Endothelial cell (in vitro differentiated cells): Measurements from ENCODE around the gene CFAP77. TPM values are rescaled to one million over a fixed set of nuclear protein-coding genes. Genes with fewer than 3 reads are reported as not detected.

Experiments used
- DNase-seq: peaks from one replicate; pipeline ENCODE4 v3.0.0; 2021; ENCODE audit warnings: low spot score
- H3K27ac Mint-ChIP-seq: one replicate; pipeline ENCODE4 v1.8.0; 2021; ENCODE audit warnings: mixed read lengths, inconsistent platforms; ENCODE audit not compliant: unreplicated experiment
- H3K27me3 Mint-ChIP-seq: one replicate; pipeline ENCODE4 v1.8.0; 2021; ENCODE audit warnings: mild to moderate bottlenecking, moderate library complexity, mixed read lengths, inconsistent platforms; ENCODE audit not compliant: unreplicated experiment
- H3K36me3 Mint-ChIP-seq: one replicate; pipeline ENCODE4 v1.8.0; 2021; ENCODE audit warnings: mild to moderate bottlenecking, low read depth, mixed read lengths, inconsistent platforms; ENCODE audit not compliant: unreplicated experiment
- H3K4me1 Mint-ChIP-seq: one replicate; pipeline ENCODE4 v1.8.0; 2021; ENCODE audit warnings: mild to moderate bottlenecking, mixed read lengths, inconsistent platforms; ENCODE audit not compliant: unreplicated experiment
- H3K4me3 Mint-ChIP-seq: one replicate; pipeline ENCODE4 v1.8.0; 2021; ENCODE audit warnings: mild to moderate bottlenecking, mixed read lengths, inconsistent platforms; ENCODE audit not compliant: unreplicated experiment
- H3K9me3 Mint-ChIP-seq: one replicate; pipeline ENCODE4 v1.8.0; 2021; ENCODE audit warnings: mixed read lengths, inconsistent platforms; ENCODE audit not compliant: unreplicated experiment
- total RNA-seq: library from RNA; stranded (reverse); fragmentation: NEBNext Ultra II Directional; extraction: Animal tissue kit (Norgen Biotek cat#: 25700); gene quantifications from one replicate; pipeline ENCODE4 v1.2.1, GENCODE V29; 2021; ENCODE audit not compliant: unreplicated experiment
- TF ChIP-seq, protein P1 (sequence below): fragments of 200-600 bp; sonication (generic); IDR thresholded peaks from one replicate; pipeline ENCODE4 v1.5.0; 2021; ENCODE audit warnings: antibody characterized with exemption; ENCODE audit not compliant: unreplicated experiment

Gene CFAP77
- total RNA-seq, 1 donor from 2014 or later, result 3.7 TPM

DNA sequence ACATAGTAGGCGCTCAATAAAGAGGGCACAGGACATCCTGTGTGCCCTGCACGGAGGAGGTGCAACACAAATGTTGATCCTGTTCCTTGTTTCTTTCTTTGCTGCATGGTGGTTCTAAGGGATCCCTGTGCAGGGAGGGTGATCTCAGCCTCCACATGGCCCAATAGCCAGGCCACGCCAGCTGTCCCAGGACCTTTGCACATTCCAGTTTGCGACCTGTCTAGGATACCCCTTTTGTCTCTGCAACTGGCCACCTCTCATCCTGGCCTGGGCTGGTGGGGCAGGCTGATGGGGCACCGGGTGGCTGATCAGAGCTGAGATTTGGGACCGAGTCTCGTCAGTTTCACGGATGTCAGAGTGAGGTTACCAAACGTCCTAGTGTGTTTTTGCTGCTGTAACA lies 79.5 kb downstream of the CFAP77 start:
- H3K27me3 Mint-ChIP-seq, result peaks cover 2% of the 10 kb centered on the region
- no peak overlapping the region for H3K27ac Mint-ChIP-seq
- TF ChIP-seq, protein P1, sequence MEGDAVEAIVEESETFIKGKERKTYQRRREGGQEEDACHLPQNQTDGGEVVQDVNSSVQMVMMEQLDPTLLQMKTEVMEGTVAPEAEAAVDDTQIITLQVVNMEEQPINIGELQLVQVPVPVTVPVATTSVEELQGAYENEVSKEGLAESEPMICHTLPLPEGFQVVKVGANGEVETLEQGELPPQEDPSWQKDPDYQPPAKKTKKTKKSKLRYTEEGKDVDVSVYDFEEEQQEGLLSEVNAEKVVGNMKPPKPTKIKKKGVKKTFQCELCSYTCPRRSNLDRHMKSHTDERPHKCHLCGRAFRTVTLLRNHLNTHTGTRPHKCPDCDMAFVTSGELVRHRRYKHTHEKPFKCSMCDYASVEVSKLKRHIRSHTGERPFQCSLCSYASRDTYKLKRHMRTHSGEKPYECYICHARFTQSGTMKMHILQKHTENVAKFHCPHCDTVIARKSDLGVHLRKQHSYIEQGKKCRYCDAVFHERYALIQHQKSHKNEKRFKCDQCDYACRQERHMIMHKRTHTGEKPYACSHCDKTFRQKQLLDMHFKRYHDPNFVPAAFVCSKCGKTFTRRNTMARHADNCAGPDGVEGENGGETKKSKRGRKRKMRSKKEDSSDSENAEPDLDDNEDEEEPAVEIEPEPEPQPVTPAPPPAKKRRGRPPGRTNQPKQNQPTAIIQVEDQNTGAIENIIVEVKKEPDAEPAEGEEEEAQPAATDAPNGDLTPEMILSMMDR, result no peak
- peaks cover 18% of the 10 kb centered on the region for H3K36me3 Mint-ChIP-seq
- peaks cover 15% of the 10 kb centered on the region for H3K9me3 Mint-ChIP-seq
- no peak for DNase-seq
- no peaks in the 10 kb centered on the region for H3K4me1 Mint-ChIP-seq
- no peak overlapping the region for H3K4me3 Mint-ChIP-seq

DNA sequence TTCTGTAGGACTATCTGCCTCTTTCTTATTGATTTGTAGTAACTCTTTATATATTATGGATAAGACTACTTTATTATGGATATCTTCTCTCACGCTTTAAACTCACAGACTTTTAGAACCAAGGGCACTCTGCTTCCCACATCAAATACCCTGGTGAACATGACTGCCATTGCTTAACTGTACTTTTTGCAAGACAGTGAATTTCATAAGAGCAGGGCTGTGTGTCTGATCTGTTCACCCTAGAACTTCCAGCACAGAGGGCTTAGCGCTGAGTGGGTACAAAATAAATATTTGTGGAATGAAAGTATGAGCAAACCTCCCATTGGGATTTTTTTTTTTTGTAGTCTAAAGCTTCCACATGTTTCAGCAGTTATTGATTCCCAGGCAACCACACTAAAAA lies 84.8 kb downstream of the CFAP77 start:
- H3K27ac Mint-ChIP-seq, result no peak overlapping the region
- peak overlapping the region; percentile 47 for H3K4me3 Mint-ChIP-seq
- TF ChIP-seq, protein P1, result no peak
- DNase-seq, result no peak
- peaks cover 15% of the 10 kb centered on the region for H3K36me3 Mint-ChIP-seq
- H3K4me1 Mint-ChIP-seq, result no peaks in the 10 kb centered on the region
- H3K9me3 Mint-ChIP-seq, result peaks cover 15% of the 10 kb centered on the region
- peaks cover 2% of the 10 kb centered on the region for H3K27me3 Mint-ChIP-seq

DNA sequence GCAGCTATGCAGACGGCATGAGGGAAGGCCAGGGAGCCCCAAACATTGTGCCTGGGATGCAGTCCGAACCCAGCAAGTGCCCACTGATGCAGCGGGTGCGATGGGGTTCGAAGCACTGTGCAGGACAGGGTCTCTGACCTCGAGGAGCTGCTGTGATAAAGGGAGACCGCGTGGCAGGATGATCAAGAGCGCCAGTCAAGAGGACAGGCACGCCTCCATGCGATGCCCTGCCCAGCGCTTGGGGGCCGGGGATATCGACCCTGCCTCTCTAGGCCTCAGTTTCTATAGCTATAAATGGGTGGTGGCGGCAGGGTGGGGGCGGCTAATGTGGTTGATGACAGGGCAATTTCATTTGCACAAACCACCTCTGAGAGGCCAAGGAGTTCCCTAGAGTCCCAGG lies 87.7 kb downstream of the CFAP77 start:
- Mint-ChIP-seq H3K27me3 (peaks cover 2% of the 10 kb centered on the region), H3K4me3 (no peak overlapping the region), H3K4me1 (no peaks in the 10 kb centered on the region), H3K9me3 (peaks cover 13% of the 10 kb centered on the region), H3K27ac (no peak overlapping the region), H3K36me3 (peaks cover 13% of the 10 kb centered on the region)
- TF ChIP-seq, protein P1, result no peak
- no peak for DNase-seq

DNA sequence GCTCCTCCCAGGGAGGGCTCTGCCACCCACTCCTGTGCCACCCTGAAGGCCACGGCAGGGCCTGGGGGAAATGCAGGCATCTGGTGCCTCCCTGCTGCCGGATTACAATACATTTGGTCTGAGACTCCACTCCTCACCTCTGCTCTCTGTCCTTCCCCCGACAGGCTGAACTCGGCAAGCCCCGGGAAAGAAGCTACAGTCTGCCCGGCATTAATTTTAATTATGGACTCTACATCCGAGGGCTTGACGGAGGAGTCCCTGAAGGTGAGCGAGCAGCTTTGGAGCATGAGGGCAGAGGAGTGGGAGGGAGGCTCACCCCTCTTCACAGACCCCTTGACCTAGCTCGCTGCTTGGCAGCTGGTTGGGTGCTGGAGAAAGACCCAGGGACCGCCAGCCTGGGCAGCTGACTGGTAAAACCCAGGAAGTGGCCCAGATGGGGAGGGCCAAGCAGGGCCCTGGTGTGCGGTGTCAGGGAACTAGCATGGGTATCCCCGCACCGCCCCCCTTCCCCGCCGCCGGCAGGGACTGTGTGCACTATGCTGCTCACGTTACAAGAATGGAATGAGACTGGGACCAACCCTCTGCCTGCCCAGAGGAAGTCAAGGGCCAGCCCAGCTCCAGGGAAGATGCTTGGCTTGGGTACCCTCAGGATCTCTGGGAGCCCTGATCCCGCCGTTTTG lies 88.7 kb downstream of the CFAP77 start:
- Mint-ChIP-seq H3K4me3 (no peak overlapping the region), H3K27ac (no peak overlapping the region), H3K4me1 (no peaks in the 10 kb centered on the region), H3K27me3 (peaks cover under 1% of the 10 kb centered on the region), H3K36me3 (peaks cover 5% of the 10 kb centered on the region), H3K9me3 (peaks cover 5% of the 10 kb centered on the region)
- TF ChIP-seq, protein P1, result no peak
- no peak for DNase-seq

DNA sequence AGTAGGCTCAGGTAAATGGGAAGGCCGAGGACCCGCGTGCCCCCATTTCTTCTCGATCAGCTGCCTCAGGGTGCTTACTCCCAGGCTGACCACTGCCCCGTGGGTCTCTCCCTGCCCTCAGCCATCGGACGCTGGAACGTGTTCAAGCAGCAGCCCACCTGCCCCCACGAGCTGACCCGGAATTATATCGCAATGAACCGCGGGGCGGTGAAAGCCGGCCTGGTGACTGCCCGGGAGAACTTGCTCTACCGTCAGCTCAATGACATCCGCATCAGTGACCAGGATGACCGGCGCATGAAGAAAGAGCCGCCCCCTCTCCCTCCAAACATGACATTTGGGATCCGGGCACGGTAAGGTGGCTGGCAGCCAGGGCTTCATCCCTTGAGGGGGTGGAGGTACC lies 89.2 kb downstream of the CFAP77 start:
- no peak for DNase-seq
- H3K27me3 Mint-ChIP-seq, result no peaks in the 10 kb centered on the region
- TF ChIP-seq, protein P1, result no peak
- no peak overlapping the region for H3K4me3 Mint-ChIP-seq
- H3K9me3 Mint-ChIP-seq, result peaks cover under 1% of the 10 kb centered on the region
- no peak overlapping the region for H3K27ac Mint-ChIP-seq
- no peaks in the 10 kb centered on the region for H3K4me1 Mint-ChIP-seq
- H3K36me3 Mint-ChIP-seq, result peaks cover under 1% of the 10 kb centered on the region
